HEK293T (cell line): Measurements from ENCODE around the gene NPAS3.

Experiments used
- ARNT ChIP-seq: fragments of 450-650 bp; IDR thresholded peaks from 2 replicates; pipeline ENCODE4 v1.6.1; 2017; ENCODE audit warnings: mild to moderate bottlenecking
- FOXA1 ChIP-seq: fragments of 450-650 bp; IDR thresholded peaks from 2 replicates; pipeline ENCODE4 v1.6.1; 2016; ENCODE audit warnings: mild to moderate bottlenecking
- FOXK2 ChIP-seq: fragments of 450-650 bp; IDR thresholded peaks from 2 replicates; pipeline ENCODE4 v1.6.1; 2016; ENCODE audit warnings: mild to moderate bottlenecking
- FOXM1 ChIP-seq: fragments of 450-650 bp; IDR thresholded peaks from 2 replicates; pipeline ENCODE4 v1.6.1; 2017; ENCODE audit warnings: mild to moderate bottlenecking, borderline replicate concordance
- L3MBTL2 ChIP-seq: fragments of 450-650 bp; conservative IDR thresholded peaks from 2 replicates; pipeline ENCODE4 v1.6.1; 2016; ENCODE audit warnings: mild to moderate bottlenecking
- SP1 ChIP-seq: fragments of 450-650 bp; IDR thresholded peaks from 2 replicates; pipeline ENCODE4 v1.6.1; 2017
- ZNF384 ChIP-seq: fragments of 450-650 bp; IDR thresholded peaks from 2 replicates; pipeline ENCODE4 v1.6.1; 2016

- TF ChIP-seq FOXA1 (no peak), ARNT (no peak), SP1 (no peak), L3MBTL2 (no peak), FOXM1 (no peak), ZNF384 (no peak), FOXK2 (no peak)
Measured at GRCh38 chr14:33700052-33700451, 761.4 kb downstream of the NPAS3 start.
